ENCODE measurements around the gene HENMT1. TPM values are rescaled to one million over a fixed set of nuclear protein-coding genes. Genes with fewer than 3 reads are reported as not detected.

The HENMT1 gene
- total RNA-seq, 1 experiment from 2014 or later: 23.0 TPM

- in situ Hi-C loops (cut with HindIII; ENCODE audit: low pct_unique_long_range_greater_than_20kb, low sequenced_read_pairs) (no loop called here), intact Hi-C loops (cut with micrococcal nuclease; ENCODE audit: unreplicated experiment) (no loop called here)
- no peaks in the 10 kb centered on the region for H3K4me1 ChIP-seq (ENCODE audit: control insufficient read depth, insufficient read depth, low read length)
- ChIA-PET CTCF (no interaction called here), POLR2A (no interaction called here)
- no peaks in the 10 kb centered on the region for H3K9me3 ChIP-seq (ENCODE audit: control insufficient read depth, insufficient read depth, low read depth, low read length)
- no peaks in the 10 kb centered on the region for H3K27me3 ChIP-seq (ENCODE audit: control insufficient read depth, insufficient read depth, low read length)
- ATAC-seq (no peak), DNase-seq (ENCODE audit: low read depth, low spot score) (no peak)
- TF ChIP-seq REST (IDR thresholded peaks at IDR 0.05; ENCODE audit: insufficient read depth in 1 of 2, low read depth in 2 of 2, low read length in 1 of 2) (no peak), POLR2AphosphoS5 (IDR thresholded peaks at IDR 0.05; ENCODE audit: low read depth, low read length) (no peak), TCF7L2 (IDR thresholded peaks at IDR 0.05; ENCODE audit: low read depth, low read length) (no peak), CTCF (IDR thresholded peaks at IDR 0.05) (no peak), SIN3A (IDR thresholded peaks at IDR 0.05; ENCODE audit: borderline replicate concordance, insufficient read depth, low read depth, low read length) (no peak)
- no peak overlapping the region for H3K4me3 ChIP-seq (ENCODE audit: low read depth in 2 of 2, low read length in 2 of 2)
- no peaks in the 10 kb centered on the region for H3K36me3 ChIP-seq (ENCODE audit: control insufficient read depth, insufficient read depth, low read length)
- H3K27ac ChIP-seq (ENCODE audit: low read length): no peak overlapping the region
- BruUV-seq (replicated peaks): no TSS peak
Observed at GRCh38 chr1:108610073-108610472, 50.8 kb downstream of the HENMT1 start.

DNA sequence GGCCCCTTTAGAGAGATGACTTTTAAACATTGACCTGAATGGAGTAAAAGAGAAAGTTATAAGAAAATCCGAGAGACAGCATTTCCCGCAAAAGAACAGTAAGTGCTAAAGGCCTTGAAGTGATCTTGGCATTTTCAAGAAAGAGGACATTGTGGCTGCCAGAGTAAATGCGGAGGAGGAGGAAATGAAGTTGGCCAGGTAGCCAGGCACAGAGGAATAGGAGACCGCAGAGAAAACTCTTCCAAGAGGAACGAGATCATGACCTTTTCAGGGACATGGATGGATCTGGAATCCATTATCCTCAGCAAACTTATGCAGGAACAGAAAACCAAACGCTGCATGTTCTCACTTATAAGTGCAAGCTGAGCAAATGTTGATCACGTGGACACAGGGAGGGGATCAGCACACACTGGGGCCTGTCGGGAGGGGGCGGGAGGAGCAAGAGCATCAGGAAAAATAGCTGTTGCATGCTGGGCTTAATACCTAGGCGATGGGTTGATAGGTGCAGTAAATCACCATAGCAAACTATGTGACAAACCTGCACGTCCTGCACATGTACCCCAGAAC lies 51.3 kb downstream of the HENMT1 start:
- Histone ChIP-seq H3K36me3 (ENCODE audit: control insufficient read depth, insufficient read depth, low read length) (no peaks in the 10 kb centered on the region), H3K4me1 (ENCODE audit: control insufficient read depth, insufficient read depth, low read length) (no peaks in the 10 kb centered on the region), H3K27me3 (ENCODE audit: control insufficient read depth, insufficient read depth, low read length) (no peaks in the 10 kb centered on the region), H3K9me3 (ENCODE audit: control insufficient read depth, insufficient read depth, low read depth, low read length) (no peaks in the 10 kb centered on the region), H3K4me3 (ENCODE audit: low read depth in 2 of 2, low read length in 2 of 2) (no peak overlapping the region), H3K27ac (ENCODE audit: low read length) (no peak overlapping the region)
- BruUV-seq (replicated peaks): no TSS peak
- CTCF ChIA-PET: no interaction called here
- intact Hi-C loops (cut with micrococcal nuclease; ENCODE audit: unreplicated experiment): no loop called here
- POLR2A ChIA-PET: no interaction called here
- TF ChIP-seq REST (IDR thresholded peaks at IDR 0.05; ENCODE audit: insufficient read depth in 1 of 2, low read depth in 2 of 2, low read length in 1 of 2) (no peak), CTCF (IDR thresholded peaks at IDR 0.05) (no peak), POLR2AphosphoS5 (IDR thresholded peaks at IDR 0.05; ENCODE audit: low read depth, low read length) (no peak), TCF7L2 (IDR thresholded peaks at IDR 0.05; ENCODE audit: low read depth, low read length) (no peak), SIN3A (IDR thresholded peaks at IDR 0.05; ENCODE audit: borderline replicate concordance, insufficient read depth, low read depth, low read length) (no peak)
- no peak for DNase-seq (ENCODE audit: low read depth, low spot score)
- no peak for ATAC-seq
- in situ Hi-C loops (cut with HindIII; ENCODE audit: low pct_unique_long_range_greater_than_20kb, low sequenced_read_pairs): no loop called here

Data from Panc1 (cell line).